ENCODE measurements around the gene KAZALD1. TPM values are rescaled to one million over a fixed set of nuclear protein-coding genes. Genes with fewer than 3 reads are reported as not detected.

Gene KAZALD1
- total RNA-seq, 1 experiment from 2014 or later, result 24.9 TPM

DNA sequence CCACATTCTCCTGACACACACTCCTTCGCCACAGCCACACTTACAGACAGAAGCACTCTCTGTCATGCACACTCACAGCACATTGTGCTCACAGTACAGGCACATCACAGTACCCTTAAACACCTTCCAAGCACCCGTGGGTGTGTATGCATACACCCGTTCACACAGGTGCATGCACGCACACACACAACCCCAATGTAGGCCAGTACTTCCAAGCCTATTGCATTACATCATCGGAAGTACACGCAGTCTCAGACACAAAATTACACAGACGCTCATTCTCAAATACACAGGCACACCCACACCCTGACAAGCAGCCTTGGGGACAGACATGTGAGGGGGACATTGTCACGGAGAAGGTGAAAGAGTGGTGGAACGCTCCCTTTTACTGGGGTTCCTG is 11.1 kb downstream of the KAZALD1 start:
- Histone ChIP-seq H3K4me1 (ENCODE audit: insufficient read depth, low read length) (peaks cover 3% of the 10 kb centered on the region; the same call in 1 of the 2 replicates), H3K9ac (ENCODE audit: low read length) (no peak overlapping the region), H3K9me2 (replicated peaks; ENCODE audit: low read length) (no peaks in the 10 kb centered on the region), H3F3A (ENCODE audit: low read length, unreplicated experiment) (no peaks in the 10 kb centered on the region), H3K4me3 (ENCODE audit: low read length) (no peak overlapping the region), H3K4me2 (ENCODE audit: low read length) (no peak overlapping the region), H3K36me3 (ENCODE audit: low read depth, low read length) (no peaks in the 10 kb centered on the region), H3K27ac (ENCODE audit: low read length) (no peak overlapping the region), H4K20me1 (ENCODE audit: low read length) (no peaks in the 10 kb centered on the region), H3K9me3 (ENCODE audit: low read length) (no peaks in the 10 kb centered on the region), H3K79me2 (ENCODE audit: low read length) (no peaks in the 10 kb centered on the region), H3K27me3 (ENCODE audit: low read length) (no peaks in the 10 kb centered on the region), H2AFZ (ENCODE audit: low read length) (no peak overlapping the region)
- ATAC-seq (peak; percentile 45; the same call in 1 of the 2 replicates), DNase-seq (no peak)
- ChIA-PET CTCF (no interaction called here), POLR2A (ENCODE audit: unreplicated experiment) (no interaction called here)
- BruUV-seq (replicated peaks), result no TSS peak
- intact Hi-C loops (cut with micrococcal nuclease), result no loop called here
- no peak for TF ChIP-seq EZH2 (IDR thresholded peaks at IDR 0.05; ENCODE audit: low read length, unreplicated experiment)
- TF ChIP-seq, protein P1, sequence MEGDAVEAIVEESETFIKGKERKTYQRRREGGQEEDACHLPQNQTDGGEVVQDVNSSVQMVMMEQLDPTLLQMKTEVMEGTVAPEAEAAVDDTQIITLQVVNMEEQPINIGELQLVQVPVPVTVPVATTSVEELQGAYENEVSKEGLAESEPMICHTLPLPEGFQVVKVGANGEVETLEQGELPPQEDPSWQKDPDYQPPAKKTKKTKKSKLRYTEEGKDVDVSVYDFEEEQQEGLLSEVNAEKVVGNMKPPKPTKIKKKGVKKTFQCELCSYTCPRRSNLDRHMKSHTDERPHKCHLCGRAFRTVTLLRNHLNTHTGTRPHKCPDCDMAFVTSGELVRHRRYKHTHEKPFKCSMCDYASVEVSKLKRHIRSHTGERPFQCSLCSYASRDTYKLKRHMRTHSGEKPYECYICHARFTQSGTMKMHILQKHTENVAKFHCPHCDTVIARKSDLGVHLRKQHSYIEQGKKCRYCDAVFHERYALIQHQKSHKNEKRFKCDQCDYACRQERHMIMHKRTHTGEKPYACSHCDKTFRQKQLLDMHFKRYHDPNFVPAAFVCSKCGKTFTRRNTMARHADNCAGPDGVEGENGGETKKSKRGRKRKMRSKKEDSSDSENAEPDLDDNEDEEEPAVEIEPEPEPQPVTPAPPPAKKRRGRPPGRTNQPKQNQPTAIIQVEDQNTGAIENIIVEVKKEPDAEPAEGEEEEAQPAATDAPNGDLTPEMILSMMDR (conservative IDR thresholded peaks at IDR 0.05; ENCODE audit: low read depth, low read length), result no peak
- no peak for TF ChIP-seq EZH2phosphoT487 (IDR thresholded peaks at IDR 0.05; ENCODE audit: borderline replicate concordance, low read length)

DNA sequence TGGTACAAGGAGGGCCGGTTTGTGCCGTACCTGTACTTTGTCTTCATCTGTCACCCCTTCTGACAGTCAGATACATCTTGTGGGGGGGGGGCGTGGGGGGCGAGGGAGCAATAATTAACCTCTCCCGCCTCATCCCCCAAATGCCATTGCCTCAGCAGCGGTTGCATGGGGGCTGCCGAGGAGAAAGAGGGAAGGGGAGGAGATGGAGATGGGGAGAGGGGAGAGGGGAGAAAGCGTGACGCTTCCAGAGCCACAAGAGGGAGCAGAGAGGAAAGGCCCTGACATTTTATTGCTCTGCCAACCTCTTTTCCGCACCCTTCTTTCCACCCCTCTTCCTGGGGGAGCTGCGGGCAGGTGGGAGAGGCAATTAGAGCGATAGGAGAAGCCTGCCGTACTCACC is 11.8 kb downstream of the KAZALD1 start:
- H3K9ac ChIP-seq (ENCODE audit: low read length), result no peak overlapping the region
- H3K9me3 ChIP-seq (ENCODE audit: low read length), result no peaks in the 10 kb centered on the region
- no peak overlapping the region for H2AFZ ChIP-seq (ENCODE audit: low read length)
- CTCF ChIA-PET, result interaction anchor here (0.6 kb wide), 1 partner anchor 68 kb away, joined by 5 read pairs; no protein-coding TSS in a partner anchor
- TF ChIP-seq EZH2 (IDR thresholded peaks at IDR 0.05; ENCODE audit: low read length, unreplicated experiment), result no peak
- no peak for TF ChIP-seq EZH2phosphoT487 (IDR thresholded peaks at IDR 0.05; ENCODE audit: borderline replicate concordance, low read length)
- TF ChIP-seq, protein P1 (conservative IDR thresholded peaks at IDR 0.05; ENCODE audit: low read depth, low read length), result no peak
- no peaks in the 10 kb centered on the region for H3K36me3 ChIP-seq (ENCODE audit: low read depth, low read length)
- peaks cover 3% of the 10 kb centered on the region; the same call in 1 of the 2 replicates for H3K4me1 ChIP-seq (ENCODE audit: insufficient read depth, low read length)
- DNase-seq (no peak), ATAC-seq (no peak)
- BruUV-seq (replicated peaks), result no TSS peak
- no peak overlapping the region for H3K4me3 ChIP-seq (ENCODE audit: low read length)
- POLR2A ChIA-PET (ENCODE audit: unreplicated experiment), result no interaction called here
- intact Hi-C loops (cut with micrococcal nuclease), result no loop called here
- no peaks in the 10 kb centered on the region for H3F3A ChIP-seq (ENCODE audit: low read length, unreplicated experiment)
- H3K79me2 ChIP-seq (ENCODE audit: low read length), result no peaks in the 10 kb centered on the region
- H4K20me1 ChIP-seq (ENCODE audit: low read length), result no peaks in the 10 kb centered on the region
- no peaks in the 10 kb centered on the region for H3K27me3 ChIP-seq (ENCODE audit: low read length)
- no peaks in the 10 kb centered on the region for H3K9me2 ChIP-seq (replicated peaks; ENCODE audit: low read length)
- H3K27ac ChIP-seq (ENCODE audit: low read length), result no peak overlapping the region
- no peak overlapping the region for H3K4me2 ChIP-seq (ENCODE audit: low read length)

DNA sequence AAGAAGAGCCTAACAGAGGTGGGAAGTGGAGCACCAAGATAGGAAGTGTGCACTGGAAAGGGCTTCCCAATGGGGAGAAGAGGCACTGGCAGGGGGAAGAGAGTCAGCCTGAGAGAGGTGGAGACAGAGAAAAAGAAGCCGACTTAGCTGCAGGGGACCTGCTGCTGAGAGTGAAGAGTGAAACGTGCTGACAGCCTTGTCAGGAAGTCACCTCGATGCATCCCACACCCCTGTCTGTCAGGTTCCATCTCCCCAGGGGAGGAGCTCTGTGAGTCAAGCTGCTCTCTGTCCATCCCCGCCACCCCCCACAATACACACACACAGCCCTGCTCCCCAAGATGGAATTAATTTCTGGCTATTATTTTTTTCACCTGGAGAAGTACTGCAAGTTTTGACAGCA is 14.0 kb downstream of the KAZALD1 start:
- ATAC-seq (no peak), DNase-seq (no peak)
- no peaks in the 10 kb centered on the region for H3K36me3 ChIP-seq (ENCODE audit: low read depth, low read length)
- POLR2A ChIA-PET (ENCODE audit: unreplicated experiment), result no interaction called here
- no peak overlapping the region for H3K9ac ChIP-seq (ENCODE audit: low read length)
- H3K27me3 ChIP-seq (ENCODE audit: low read length), result no peaks in the 10 kb centered on the region
- peaks cover 3% of the 10 kb centered on the region; the same call in 1 of the 2 replicates for H3K4me1 ChIP-seq (ENCODE audit: insufficient read depth, low read length)
- H3K4me3 ChIP-seq (ENCODE audit: low read length), result no peak overlapping the region
- H4K20me1 ChIP-seq (ENCODE audit: low read length), result no peaks in the 10 kb centered on the region
- CTCF ChIA-PET, result no interaction called here
- no peaks in the 10 kb centered on the region for H3K9me3 ChIP-seq (ENCODE audit: low read length)
- intact Hi-C loops (cut with micrococcal nuclease), result no loop called here
- H3K79me2 ChIP-seq (ENCODE audit: low read length), result no peaks in the 10 kb centered on the region
- H3K27ac ChIP-seq (ENCODE audit: low read length), result no peak overlapping the region
- TF ChIP-seq EZH2phosphoT487 (IDR thresholded peaks at IDR 0.05; ENCODE audit: borderline replicate concordance, low read length), result no peak
- TF ChIP-seq, protein P1 (conservative IDR thresholded peaks at IDR 0.05; ENCODE audit: low read depth, low read length), result no peak
- no peak for TF ChIP-seq EZH2 (IDR thresholded peaks at IDR 0.05; ENCODE audit: low read length, unreplicated experiment)
- no peak overlapping the region for H3K4me2 ChIP-seq (ENCODE audit: low read length)
- no peaks in the 10 kb centered on the region for H3K9me2 ChIP-seq (replicated peaks; ENCODE audit: low read length)
- no peaks in the 10 kb centered on the region for H3F3A ChIP-seq (ENCODE audit: low read length, unreplicated experiment)
- no peak overlapping the region for H2AFZ ChIP-seq (ENCODE audit: low read length)
- no TSS peak for BruUV-seq (replicated peaks)
